Gastrocnemius medialis (tissue), 4 donors: Measurements from ENCODE around the gene EFCAB11. TPM values are rescaled to one million over a fixed set of nuclear protein-coding genes. Genes with fewer than 3 reads are reported as not detected.

Source experiments
- ATAC-seq, 2 donors: fragments of 150-250 bp; one replicate each; pipeline ENCODE4 v1.9.1; 2016
- DNase-seq, 2 donors: peaks; one replicate each; pipeline ENCODE4 v3.0.0-alpha.2; 2019
- H3K27ac ChIP-seq, 4 donors: fragments of 200-600 bp; sonication (generic); 1 replicate in 1 of 4; 2 replicates in 3 of 4; pipeline ENCODE4 v1.5.1; 2016 to 2018; ENCODE audit warnings: mild to moderate bottlenecking in 2 of 4, moderate library complexity in 1 of 4
- H3K27me3 ChIP-seq, 3 donors: fragments of 200-600 bp; sonication (generic) in 2 of 3; 1 replicate in 1 of 3; 2 replicates in 2 of 3; pipeline versions ENCODE4 v1.5.1 to v1.6.0; 2016 to 2019; ENCODE audit warnings: mild to moderate bottlenecking in 1 of 3, moderate library complexity in 1 of 3
- H3K36me3 ChIP-seq, 2 donors: fragments of 200-600 bp; sonication (generic) in 1 of 2; one replicate each; pipeline ENCODE4 v1.5.1; 2017 to 2018
- H3K4me1 ChIP-seq, 2 donors: fragments of 200-600 bp; sonication (generic) in 1 of 2; one replicate each; pipeline ENCODE4 v1.5.1; 2016 to 2017; ENCODE audit warnings: mild to moderate bottlenecking in 2 of 2
- H3K4me3 ChIP-seq, 4 donors: fragments of 200-600 bp; sonication (generic) in 3 of 4; 1 replicate in 1 of 4; 2 replicates in 3 of 4; pipeline ENCODE4 v1.5.1; 2016 to 2019; ENCODE audit warnings: mild to moderate bottlenecking in 2 of 4
- H3K9me3 ChIP-seq, 3 donors: fragments of 200-600 bp; sonication (generic) in 2 of 3; 1 replicate in 1 of 3; 2 replicates in 2 of 3; pipeline ENCODE4 v1.5.1; 2016 to 2019
- POLR2A ChIP-seq, 2 donors: fragments of 450-650 bp; IDR thresholded peaks; one replicate each; pipeline ENCODE4 v1.6.1; 2017; ENCODE audit warnings: antibody characterized with exemption in 2 of 2, mild to moderate bottlenecking in 2 of 2, moderate library complexity in 2 of 2
- in situ Hi-C, 4 donors: fragments of 200-750 bp; cut with MboI; loops; one replicate each; pipeline versions ENCODE4 v1.15.0 to v1.8.0; 2017; ENCODE audit warnings: low sequenced_read_pairs in 4 of 4
- intact Hi-C: fragments of 100-400 bp; cut with DNase I; formaldehyde crosslinking; loops from one replicate; pipeline ENCODE4 v1.15.1; 2023; ENCODE audit warnings: low total_unique reads
- total RNA-seq, 4 donors: library from RNA; depleted of rRNA; stranded (reverse); fragments of >200 nt; gene quantifications; one replicate each; pipeline versions ENCODE4 v1.1.0 to v1.2.3, GENCODE V29; 2016
- TF ChIP-seq, protein P1 (sequence below), 5 experiments: fragments of 450-650 bp in 3 of 5; fragments of 200-600 bp in 2 of 5; sonication (generic) in 2 of 5; IDR thresholded peaks in 4 of 5; conservative IDR thresholded peaks in 1 of 5; 1 replicate in 4 of 5; 2 replicates in 1 of 5; pipeline ENCODE4 v1.5.1; 2016 to 2019; ENCODE audit warnings: antibody characterized with exemption in 5 of 5, mild to moderate bottlenecking in 3 of 5, moderate library complexity in 3 of 5

The EFCAB11 gene
- total RNA-seq, 4 donors from 2014 or later = 0.69 to 1.6 (median 1.6) TPM

DNA sequence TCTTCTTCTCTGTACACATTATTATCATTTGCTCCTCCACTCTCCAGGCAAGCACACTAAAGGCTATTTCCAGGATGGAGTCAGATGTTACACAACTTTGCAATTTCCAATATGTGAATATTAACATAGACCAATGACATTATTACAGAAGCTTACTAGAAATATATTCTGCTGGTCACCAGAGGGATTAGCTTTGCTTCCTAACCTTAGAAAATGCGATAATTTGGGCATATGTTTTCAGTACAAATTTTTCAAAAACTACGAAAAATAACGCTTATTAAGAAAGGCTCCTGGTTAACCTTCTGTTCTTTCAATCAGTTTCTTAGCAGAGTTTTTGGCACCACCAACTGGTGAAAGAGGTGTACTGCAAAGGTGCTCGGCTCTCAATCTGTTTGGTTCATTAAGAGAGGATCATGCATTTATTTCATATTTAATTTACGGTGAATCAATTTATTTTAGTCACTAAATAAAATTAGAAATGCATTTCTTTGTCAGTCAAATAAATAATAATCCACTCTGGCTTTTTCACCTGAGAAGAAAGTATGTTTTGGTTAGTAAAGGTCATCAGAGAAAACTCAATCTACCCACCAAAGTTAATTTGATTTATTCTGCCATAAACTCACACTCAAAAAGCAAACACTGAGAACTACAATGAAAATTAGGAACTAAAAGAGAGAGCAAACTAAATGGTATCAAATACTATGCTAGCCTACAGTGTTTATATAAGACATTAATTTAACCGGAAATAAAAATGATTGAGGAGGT is 39.2 kb downstream of the EFCAB11 start:
- no peaks in the 10 kb centered on the region for H3K9me3 ChIP-seq
- DNase-seq (peak; percentile 19 to 40), ATAC-seq (peak; percentile 73 to 74)
- in situ Hi-C loops = loop anchor here (5.0 to 25.0 kb wide), 7 partner anchors 478 to 1253 kb away; no protein-coding TSS in a partner anchor
- no peaks in the 10 kb centered on the region for H3K36me3 ChIP-seq
- no peaks in the 10 kb centered on the region for H3K27me3 ChIP-seq
- no peak for TF ChIP-seq POLR2A (IDR thresholded peaks at IDR 0.05)
- TF ChIP-seq, protein P1, sequence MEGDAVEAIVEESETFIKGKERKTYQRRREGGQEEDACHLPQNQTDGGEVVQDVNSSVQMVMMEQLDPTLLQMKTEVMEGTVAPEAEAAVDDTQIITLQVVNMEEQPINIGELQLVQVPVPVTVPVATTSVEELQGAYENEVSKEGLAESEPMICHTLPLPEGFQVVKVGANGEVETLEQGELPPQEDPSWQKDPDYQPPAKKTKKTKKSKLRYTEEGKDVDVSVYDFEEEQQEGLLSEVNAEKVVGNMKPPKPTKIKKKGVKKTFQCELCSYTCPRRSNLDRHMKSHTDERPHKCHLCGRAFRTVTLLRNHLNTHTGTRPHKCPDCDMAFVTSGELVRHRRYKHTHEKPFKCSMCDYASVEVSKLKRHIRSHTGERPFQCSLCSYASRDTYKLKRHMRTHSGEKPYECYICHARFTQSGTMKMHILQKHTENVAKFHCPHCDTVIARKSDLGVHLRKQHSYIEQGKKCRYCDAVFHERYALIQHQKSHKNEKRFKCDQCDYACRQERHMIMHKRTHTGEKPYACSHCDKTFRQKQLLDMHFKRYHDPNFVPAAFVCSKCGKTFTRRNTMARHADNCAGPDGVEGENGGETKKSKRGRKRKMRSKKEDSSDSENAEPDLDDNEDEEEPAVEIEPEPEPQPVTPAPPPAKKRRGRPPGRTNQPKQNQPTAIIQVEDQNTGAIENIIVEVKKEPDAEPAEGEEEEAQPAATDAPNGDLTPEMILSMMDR (IDR thresholded peaks at IDR 0.05 in 4 of 5, conservative IDR thresholded peaks at IDR 0.05 in 1 of 5) = peak; percentile 75 to 95 (median 92)
- intact Hi-C loops = loop anchor here (1.0 to 10.0 kb wide), 3 partner anchors 740 to 888 kb away; no protein-coding TSS in a partner anchor
- H3K4me1 ChIP-seq = peaks cover 3 to 11% of the 10 kb centered on the region in 2 donors
- H3K4me3 ChIP-seq = no peak overlapping the region
- no peak overlapping the region for H3K27ac ChIP-seq

DNA sequence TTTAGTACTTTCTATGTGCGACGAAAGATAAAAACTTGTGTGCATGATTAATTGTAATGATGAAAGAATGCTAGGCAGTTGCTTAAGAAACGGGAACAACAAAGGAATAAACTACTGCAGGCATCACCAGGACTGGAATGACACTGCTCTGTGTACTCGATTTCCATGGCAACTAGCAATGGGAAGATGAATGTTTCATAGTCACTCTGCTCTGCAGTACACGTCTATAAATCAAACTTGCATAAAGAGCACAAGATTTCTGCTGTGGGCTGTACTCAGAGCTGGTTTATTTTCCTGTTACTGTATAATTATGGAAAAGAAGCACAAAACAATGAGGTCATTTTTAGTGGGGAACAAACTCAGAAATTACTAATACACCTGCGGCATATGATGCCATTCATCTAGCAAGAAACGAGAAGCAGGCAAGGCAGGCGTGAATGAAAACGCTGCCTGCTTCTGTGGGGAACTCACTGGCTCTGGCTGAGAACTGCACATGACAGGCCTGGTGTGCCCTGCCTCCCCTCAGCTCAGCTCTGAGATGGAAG is 41.8 kb downstream of the EFCAB11 start:
- DNase-seq (peak in 1 of 2 donors; percentile 15), ATAC-seq (peak in 1 of 2 donors; percentile 36)
- in situ Hi-C loops (loop anchor here (5.0 to 25.0 kb wide), 8 partner anchors 475 to 1250 kb away; no protein-coding TSS in a partner anchor), intact Hi-C loops (loop anchor here (10.0 kb wide), 1 partner anchor 738 kb away; no protein-coding TSS in a partner anchor)
- H3K36me3 ChIP-seq = no peaks in the 10 kb centered on the region
- peaks cover 3 to 11% of the 10 kb centered on the region in 2 donors for H3K4me1 ChIP-seq
- H3K9me3 ChIP-seq = no peaks in the 10 kb centered on the region
- TF ChIP-seq, protein P1 (IDR thresholded peaks at IDR 0.05 in 4 of 5, conservative IDR thresholded peaks at IDR 0.05 in 1 of 5) = no peak
- TF ChIP-seq POLR2A (IDR thresholded peaks at IDR 0.05) = no peak
- no peak overlapping the region for H3K4me3 ChIP-seq
- H3K27me3 ChIP-seq = no peaks in the 10 kb centered on the region
- H3K27ac ChIP-seq = no peak overlapping the region

DNA sequence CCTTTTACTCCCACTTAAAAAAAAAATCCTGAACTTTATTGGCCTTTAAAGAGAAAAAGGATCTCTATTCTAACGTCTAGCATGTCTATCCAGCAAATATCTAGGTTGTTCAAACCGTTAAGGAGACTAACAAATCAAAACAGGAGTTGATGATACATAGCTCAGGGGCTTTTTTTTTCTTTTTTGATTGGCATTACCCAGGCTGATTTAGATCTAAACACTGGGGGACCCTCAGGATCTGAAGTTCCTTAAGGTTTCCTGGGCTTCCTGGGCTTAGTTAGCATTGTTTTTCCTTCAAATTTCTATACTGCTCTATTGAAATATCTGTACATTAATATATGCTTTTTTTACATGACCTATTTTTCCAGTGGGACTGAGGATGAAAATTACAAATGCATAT is 42.3 kb downstream of the EFCAB11 start:
- H3K9me3 ChIP-seq = no peaks in the 10 kb centered on the region
- H3K4me1 ChIP-seq = peaks cover 3 to 11% of the 10 kb centered on the region in 2 donors
- intact Hi-C loops = loop anchor here (10.0 kb wide), 1 partner anchor 737 kb away; no protein-coding TSS in a partner anchor
- DNase-seq (no peak), ATAC-seq (no peak)
- no peak for TF ChIP-seq POLR2A (IDR thresholded peaks at IDR 0.05)
- TF ChIP-seq, protein P1 (IDR thresholded peaks at IDR 0.05 in 4 of 5, conservative IDR thresholded peaks at IDR 0.05 in 1 of 5) = no peak
- H3K36me3 ChIP-seq = no peaks in the 10 kb centered on the region
- no peak overlapping the region for H3K4me3 ChIP-seq
- no peak overlapping the region for H3K27ac ChIP-seq
- in situ Hi-C loops = loop anchor here (5.0 to 25.0 kb wide), 8 partner anchors 475 to 1250 kb away; no protein-coding TSS in a partner anchor
- no peaks in the 10 kb centered on the region for H3K27me3 ChIP-seq

DNA sequence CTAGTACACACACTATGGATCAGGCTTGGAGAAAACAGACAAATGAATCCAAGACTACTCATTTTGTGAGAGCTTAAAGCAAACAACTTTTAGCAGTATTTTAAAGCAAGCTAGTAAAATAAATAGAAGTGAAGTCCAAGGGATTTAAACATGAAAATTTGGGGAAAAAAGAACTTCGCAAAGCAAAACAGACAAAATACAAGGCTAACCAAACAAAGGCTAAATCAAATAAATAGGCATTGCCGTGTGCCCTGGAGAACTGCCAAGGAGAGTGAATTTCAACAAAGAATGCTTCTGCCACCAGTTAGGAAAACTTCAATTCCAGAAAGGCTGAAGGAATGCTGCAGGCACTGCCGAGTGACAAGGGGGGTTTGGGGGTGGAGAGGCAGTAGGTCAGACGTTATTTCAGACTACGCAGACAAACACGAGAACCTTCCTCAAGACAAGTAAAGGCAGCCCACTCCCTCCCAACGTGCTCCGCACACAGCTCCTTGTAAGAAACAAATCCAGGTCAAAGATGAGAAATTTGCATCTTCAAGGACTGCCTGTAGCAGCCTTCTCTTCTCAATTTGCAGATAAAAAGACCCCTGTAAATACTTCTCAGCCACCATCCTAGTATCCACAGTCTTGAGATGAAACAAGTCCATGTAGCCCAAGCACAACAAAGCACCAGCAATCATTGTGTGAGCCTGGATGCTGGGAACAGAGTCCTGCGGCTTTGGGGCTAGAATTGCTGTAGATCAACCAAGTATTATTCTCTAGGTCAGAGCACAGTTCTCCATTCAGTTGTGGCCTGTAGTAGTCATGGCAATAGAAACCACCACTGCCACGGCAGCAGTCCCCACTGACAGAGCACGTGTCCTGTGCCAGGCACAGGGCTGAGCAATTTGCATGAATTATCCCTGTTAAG is 43.3 kb downstream of the EFCAB11 start:
- TF ChIP-seq POLR2A (IDR thresholded peaks at IDR 0.05) = no peak
- TF ChIP-seq, protein P1 (IDR thresholded peaks at IDR 0.05 in 4 of 5, conservative IDR thresholded peaks at IDR 0.05 in 1 of 5) = no peak

More for the DNA sequence above, 43.3 kb downstream of the EFCAB11 start:
- intact Hi-C loops = loop anchor here (10.0 kb wide), 1 partner anchor 736 kb away; no protein-coding TSS in a partner anchor
- Histone ChIP-seq H3K4me1 (peaks cover 3 to 11% of the 10 kb centered on the region in 2 donors), H3K9me3 (no peaks in the 10 kb centered on the region), H3K36me3 (no peaks in the 10 kb centered on the region), H3K27me3 (no peaks in the 10 kb centered on the region), H3K27ac (no peak overlapping the region), H3K4me3 (no peak overlapping the region)
- in situ Hi-C loops = loop anchor here (5.0 to 25.0 kb wide), 8 partner anchors 474 to 1249 kb away; no protein-coding TSS in a partner anchor
- ATAC-seq (no peak), DNase-seq (no peak)
